Measurements from ENCODE around the gene GAREM1.

GAREM1 gene

GRCh38 chr18:32435631-32436500 lies 34.8 kb downstream of the GAREM1 start:
- TF ChIP-seq MYC (IDR thresholded peaks at IDR 0.05; ENCODE audit: low read depth, low read length): no peak
- TF ChIP-seq MAX (IDR thresholded peaks at IDR 0.05; ENCODE audit: low read depth, low read length): no peak
- TF ChIP-seq CTCF (IDR thresholded peaks at IDR 0.05; ENCODE audit: low read depth, low read length): no peak
- TF ChIP-seq POLR2A (IDR thresholded peaks at IDR 0.05; ENCODE audit: extremely low read depth, insufficient read length): no peak
- H3K4me3 ChIP-seq (ENCODE audit: low read depth, low read length): no peak overlapping the region
- DNase-seq (ENCODE audit: low read depth): no peak

GRCh38 chr18:32431753-32432152 lies 38.9 kb downstream of the GAREM1 start:
- H3K4me3 ChIP-seq (ENCODE audit: low read depth, low read length): no peak overlapping the region
- DNase-seq (ENCODE audit: low read depth): no peak
- TF ChIP-seq CTCF (IDR thresholded peaks at IDR 0.05; ENCODE audit: low read depth, low read length) (no peak), POLR2A (IDR thresholded peaks at IDR 0.05; ENCODE audit: extremely low read depth, insufficient read length) (no peak), MYC (IDR thresholded peaks at IDR 0.05; ENCODE audit: low read depth, low read length) (no peak), MAX (IDR thresholded peaks at IDR 0.05; ENCODE audit: low read depth, low read length) (no peak)

GRCh38 chr18:32429402-32429801 lies 41.3 kb downstream of the GAREM1 start:
- no peak for DNase-seq (ENCODE audit: low read depth)
- H3K4me3 ChIP-seq (ENCODE audit: low read depth, low read length): no peak overlapping the region
- TF ChIP-seq CTCF (IDR thresholded peaks at IDR 0.05; ENCODE audit: low read depth, low read length) (no peak), MAX (IDR thresholded peaks at IDR 0.05; ENCODE audit: low read depth, low read length) (no peak), MYC (IDR thresholded peaks at IDR 0.05; ENCODE audit: low read depth, low read length) (no peak), POLR2A (IDR thresholded peaks at IDR 0.05; ENCODE audit: extremely low read depth, insufficient read length) (no peak)

GRCh38 chr18:32427084-32427900 lies 43.4 kb downstream of the GAREM1 start:
- no peak for DNase-seq (ENCODE audit: low read depth)
- H3K4me3 ChIP-seq (ENCODE audit: low read depth, low read length): no peak overlapping the region
- no peak for TF ChIP-seq MYC (IDR thresholded peaks at IDR 0.05; ENCODE audit: low read depth, low read length)
- TF ChIP-seq CTCF (IDR thresholded peaks at IDR 0.05; ENCODE audit: low read depth, low read length): no peak
- no peak for TF ChIP-seq MAX (IDR thresholded peaks at IDR 0.05; ENCODE audit: low read depth, low read length)

GRCh38 chr18:32425466-32425865 lies 45.2 kb downstream of the GAREM1 start:
- TF ChIP-seq POLR2A (IDR thresholded peaks at IDR 0.05; ENCODE audit: extremely low read depth, insufficient read length) (no peak), MAX (IDR thresholded peaks at IDR 0.05; ENCODE audit: low read depth, low read length) (no peak), MYC (IDR thresholded peaks at IDR 0.05; ENCODE audit: low read depth, low read length) (no peak), CTCF (IDR thresholded peaks at IDR 0.05; ENCODE audit: low read depth, low read length) (no peak)
- H3K4me3 ChIP-seq (ENCODE audit: low read depth, low read length): no peak overlapping the region
- no peak for DNase-seq (ENCODE audit: low read depth)

All from NB4 (cell line).